Activated CD8-positive, alpha-beta memory T cell treated with anti-CD3 and anti-CD28 coated beads, Interleukin-2, amount 50 U/mL, for 24 hours (primary cell): Measurements from ENCODE around the gene CELF5.
"Not testable (repeated sequence)": the region's sequence is repeated elsewhere in the genome, so short reads cannot be mapped to it uniquely, and the experiment has no call there.

Experiments
- DNase-seq: peaks from one replicate; pipeline ENCODE4 v3.0.0-alpha.2; 2020; ENCODE audit errors: extremely low read depth

The CELF5 gene

GRCh38 chr19:3292958-3293529 is 68.6 kb downstream of the CELF5 start:
- no peak for DNase-seq

GRCh38 chr19:3293560-3293959 is 69.1 kb downstream of the CELF5 start:
- DNase-seq = no peak

- no peak for DNase-seq
These were observed 69.8 kb downstream of the CELF5 start for GRCh38 chr19:3294080-3294850.

- no peak for DNase-seq
These were observed 71.1 kb downstream of the CELF5 start for GRCh38 chr19:3295581-3295980.

GRCh38 chr19:3296034-3296433 is 71.6 kb downstream of the CELF5 start:
- no peak for DNase-seq

- DNase-seq = no peak
These were observed 72.0 kb downstream of the CELF5 start for GRCh38 chr19:3296446-3296845.

GRCh38 chr19:3298853-3299449 is 74.5 kb downstream of the CELF5 start:
- DNase-seq = no peak

GRCh38 chr19:3300566-3300965 is 76.1 kb downstream of the CELF5 start:
- not testable (repeated sequence) for DNase-seq

- no peak for DNase-seq
These were observed 78.3 kb downstream of the CELF5 start for GRCh38 chr19:3302755-3303154.

- peak; percentile 57 for DNase-seq
These were observed 80.5 kb downstream of the CELF5 start for GRCh38 chr19:3304871-3305423.

- DNase-seq = no peak
These were observed 85.3 kb downstream of the CELF5 start for GRCh38 chr19:3309724-3310123.

GRCh38 chr19:3310280-3310679 is 85.8 kb downstream of the CELF5 start:
- no peak for DNase-seq

GRCh38 chr19:3310711-3311110 is 86.2 kb downstream of the CELF5 start:
- no peak for DNase-seq

GRCh38 chr19:3313199-3313575 is 88.7 kb downstream of the CELF5 start:
- DNase-seq = no peak

- DNase-seq = no peak
These were observed 90.7 kb downstream of the CELF5 start for GRCh38 chr19:3314962-3315675.

GRCh38 chr19:3315676-3315973 is 91.2 kb downstream of the CELF5 start:
- DNase-seq = no peak

- DNase-seq = no peak
These were observed 91.7 kb downstream of the CELF5 start for GRCh38 chr19:3316132-3316648.

GRCh38 chr19:3316659-3317207 is 92.3 kb downstream of the CELF5 start:
- no peak for DNase-seq

GRCh38 chr19:3319643-3320353 is 95.3 kb downstream of the CELF5 start:
- DNase-seq = no peak

- no peak for DNase-seq
These were observed 95.9 kb downstream of the CELF5 start for GRCh38 chr19:3320354-3320670.

GRCh38 chr19:3320853-3321252 is 96.4 kb downstream of the CELF5 start:
- DNase-seq = no peak

GRCh38 chr19:3321696-3322095 is 97.2 kb downstream of the CELF5 start:
- no peak for DNase-seq
